ENCODE measurements around the gene FAM78A.

- no peak for TF ChIP-seq CTCF (IDR thresholded peaks at IDR 0.05 in 8 of 11, conservative IDR thresholded peaks at IDR 0.05 in 3 of 11)
- TF ChIP-seq POLR2A (IDR thresholded peaks at IDR 0.05) = no peak
Measured at GRCh38 chr9:131299346-131299960, 23.1 kb upstream of the FAM78A start.

All from spleen (tissue), 7 donors.